Measurements from ENCODE around the gene PROK2.

The PROK2 gene

GRCh38 chr3:71732637-71733036, 52.3 kb downstream of the PROK2 start:
- DNase-seq, result no peak

- DNase-seq, result peak in 1 of 2 donors; percentile 52
These were observed 56.2 kb downstream of the PROK2 start for GRCh38 chr3:71728632-71729342.

- DNase-seq, result peak; percentile 23 to 78
These were observed 58.8 kb downstream of the PROK2 start for GRCh38 chr3:71726146-71726545.

GRCh38 chr3:71725271-71725991, 59.5 kb downstream of the PROK2 start, which contains the start of gene EIF4E3:
EIF4E3 (minus strand) TSS chr3:71725402; CDS start chr3:71725367, 35 bp downstream.
- peak in 1 of 2 donors; percentile 54 for DNase-seq

- DNase-seq, result peak in 1 of 2 donors; percentile 33
These were observed 60.2 kb downstream of the PROK2 start for GRCh38 chr3:71724584-71725270.

- DNase-seq, result no peak
These were observed 60.8 kb downstream of the PROK2 start for GRCh38 chr3:71724171-71724453.

- DNase-seq, result peak; percentile 60 to 84
These were observed 61.3 kb downstream of the PROK2 start for GRCh38 chr3:71723452-71724170.

- DNase-seq, result no peak
These were observed 62.3 kb downstream of the PROK2 start for GRCh38 chr3:71722693-71723092.
